Measurements from ENCODE around the gene NCDN. TPM values are rescaled to one million over a fixed set of nuclear protein-coding genes. Genes with fewer than 3 reads are reported as not detected.
"Not testable (repeated sequence)": the region's sequence is repeated elsewhere in the genome, so short reads cannot be mapped to it uniquely, and the experiment has no call there.

NCDN gene
- total RNA-seq, 1 donor from 2014 or later: 12.5 TPM

DNA sequence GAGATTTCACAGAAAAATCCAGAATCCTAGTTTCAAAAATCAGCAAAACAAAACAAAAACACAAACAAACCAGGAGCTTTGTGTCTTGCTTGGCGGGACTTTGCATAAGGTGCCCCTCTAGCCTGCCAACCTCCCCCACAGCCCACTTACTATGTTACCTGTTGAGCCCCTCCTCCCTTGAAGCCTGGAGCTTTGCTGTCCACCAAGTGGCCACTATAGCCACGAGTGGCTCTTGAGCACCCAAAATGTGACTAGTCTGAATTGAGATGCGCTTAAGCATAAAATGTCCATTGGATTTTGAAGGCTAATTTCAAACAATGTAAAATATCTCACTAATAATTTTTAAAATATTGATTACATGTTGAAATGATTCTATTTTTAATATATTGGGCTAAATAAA, 27.7 kb downstream of the NCDN start:
- TF ChIP-seq, protein P1, sequence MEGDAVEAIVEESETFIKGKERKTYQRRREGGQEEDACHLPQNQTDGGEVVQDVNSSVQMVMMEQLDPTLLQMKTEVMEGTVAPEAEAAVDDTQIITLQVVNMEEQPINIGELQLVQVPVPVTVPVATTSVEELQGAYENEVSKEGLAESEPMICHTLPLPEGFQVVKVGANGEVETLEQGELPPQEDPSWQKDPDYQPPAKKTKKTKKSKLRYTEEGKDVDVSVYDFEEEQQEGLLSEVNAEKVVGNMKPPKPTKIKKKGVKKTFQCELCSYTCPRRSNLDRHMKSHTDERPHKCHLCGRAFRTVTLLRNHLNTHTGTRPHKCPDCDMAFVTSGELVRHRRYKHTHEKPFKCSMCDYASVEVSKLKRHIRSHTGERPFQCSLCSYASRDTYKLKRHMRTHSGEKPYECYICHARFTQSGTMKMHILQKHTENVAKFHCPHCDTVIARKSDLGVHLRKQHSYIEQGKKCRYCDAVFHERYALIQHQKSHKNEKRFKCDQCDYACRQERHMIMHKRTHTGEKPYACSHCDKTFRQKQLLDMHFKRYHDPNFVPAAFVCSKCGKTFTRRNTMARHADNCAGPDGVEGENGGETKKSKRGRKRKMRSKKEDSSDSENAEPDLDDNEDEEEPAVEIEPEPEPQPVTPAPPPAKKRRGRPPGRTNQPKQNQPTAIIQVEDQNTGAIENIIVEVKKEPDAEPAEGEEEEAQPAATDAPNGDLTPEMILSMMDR (conservative IDR thresholded peaks at IDR 0.05; ENCODE audit: low read depth, low read length): no peak
- H3K4me3 ChIP-seq (ENCODE audit: low read depth, low read length): no peak overlapping the region
- DNase-seq (ENCODE audit: low read depth): no peak

DNA sequence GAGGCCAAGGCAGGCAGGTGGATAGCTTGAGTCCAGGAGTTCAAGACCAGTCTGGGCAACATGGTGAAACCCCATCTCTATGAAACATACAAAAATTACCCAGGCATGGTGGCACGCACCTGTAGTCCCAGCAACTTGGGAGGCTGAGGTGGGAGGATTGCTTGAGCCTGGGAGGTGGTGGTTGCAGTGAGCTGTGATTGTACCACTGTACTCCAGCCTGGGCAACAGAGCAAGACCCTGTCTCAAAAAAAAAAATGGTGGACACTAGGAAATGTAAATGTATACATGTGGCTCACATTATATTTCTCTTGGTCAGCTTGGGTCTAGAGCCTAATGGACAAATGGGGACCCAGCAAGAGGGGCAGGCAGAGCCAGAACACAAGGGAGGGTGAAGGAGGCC, 28.2 kb downstream of the NCDN start:
- DNase-seq (ENCODE audit: low read depth); H3K4me3 ChIP-seq (ENCODE audit: low read depth, low read length): not testable (repeated sequence)

DNA sequence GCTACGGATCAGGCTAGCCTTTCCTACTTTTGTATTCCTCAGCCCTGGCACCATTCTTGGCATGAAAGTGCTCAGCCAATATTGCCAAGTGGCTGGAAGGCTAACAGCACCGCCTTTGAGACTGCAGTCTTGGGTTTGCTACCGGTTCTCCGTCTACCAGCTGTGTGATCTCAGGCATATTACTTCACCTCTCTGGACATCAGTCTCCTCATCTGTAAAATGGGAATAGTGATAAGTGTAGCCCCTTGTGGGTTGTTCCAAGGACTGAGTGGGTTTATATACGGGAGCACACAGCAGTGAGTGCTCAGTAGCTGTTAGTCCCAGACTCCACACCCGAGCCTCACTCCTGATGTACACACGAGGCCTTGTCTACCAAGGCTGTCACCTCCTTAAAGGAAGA, 29.2 kb downstream of the NCDN start:
- TF ChIP-seq, protein P1 (conservative IDR thresholded peaks at IDR 0.05; ENCODE audit: low read depth, low read length): no peak
- no peak overlapping the region for H3K4me3 ChIP-seq (ENCODE audit: low read depth, low read length)
- no peak for DNase-seq (ENCODE audit: low read depth)

DNA sequence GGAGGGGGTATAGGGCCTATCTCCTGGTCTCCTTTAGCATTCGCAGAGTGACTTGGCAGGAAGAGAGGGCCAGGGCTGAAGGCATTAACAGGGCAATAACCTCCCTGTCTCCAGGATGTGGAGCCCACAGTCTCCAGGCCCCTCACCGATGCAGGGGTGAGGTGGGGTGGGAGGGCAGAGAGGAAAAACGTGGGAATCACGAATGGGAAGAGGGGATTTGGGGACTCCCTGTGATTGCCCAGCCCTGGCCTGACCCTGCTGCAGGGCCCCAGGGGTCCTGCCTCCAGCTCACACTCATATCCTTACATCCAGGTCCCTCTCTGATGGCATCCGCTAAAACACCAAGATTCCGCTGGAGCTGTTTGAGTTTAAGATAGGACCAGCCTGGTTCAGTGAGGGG, 30.1 kb downstream of the NCDN start:
- H3K4me3 ChIP-seq (ENCODE audit: low read depth, low read length): no peak overlapping the region
- TF ChIP-seq, protein P1 (conservative IDR thresholded peaks at IDR 0.05; ENCODE audit: low read depth, low read length): no peak
- DNase-seq (ENCODE audit: low read depth): no peak

- TF ChIP-seq, protein P1 (conservative IDR thresholded peaks at IDR 0.05; ENCODE audit: low read depth, low read length): no peak
- no peak for DNase-seq (ENCODE audit: low read depth)
- H3K4me3 ChIP-seq (ENCODE audit: low read depth, low read length): no peak overlapping the region
These were observed 30.8 kb downstream of the NCDN start for GRCh38 chr1:35588197-35588910.

- no peak for DNase-seq (ENCODE audit: low read depth)
- TF ChIP-seq, protein P1 (conservative IDR thresholded peaks at IDR 0.05; ENCODE audit: low read depth, low read length): no peak
- H3K4me3 ChIP-seq (ENCODE audit: low read depth, low read length): no peak overlapping the region
These were observed 32.2 kb downstream of the NCDN start for GRCh38 chr1:35589516-35590427.

- no peak overlapping the region for H3K4me3 ChIP-seq (ENCODE audit: low read depth, low read length)
- TF ChIP-seq, protein P1 (conservative IDR thresholded peaks at IDR 0.05; ENCODE audit: low read depth, low read length): no peak
- no peak for DNase-seq (ENCODE audit: low read depth)
These were observed 33.0 kb downstream of the NCDN start for GRCh38 chr1:35590476-35591040.
